Activated CD4-positive, alpha-beta T cell treated with anti-CD3 and anti-CD28 coated beads, Interleukin-10, Interleukin-2, amounts not matched to agents 100 ng/mL and 50 ng/mL, durations not matched to agents 16 hours and 8 hours (primary cell): ENCODE results near the gene DUSP15.
A peak's percentile ranks its signal among the peaks of the same experiment; 100 is the strongest.
"Not testable (repeated sequence)": the region's sequence is repeated elsewhere in the genome, so short reads cannot be mapped to it uniquely, and the experiment has no call there.

ENCODE experiments used
- DNase-seq: peaks from one replicate; pipeline ENCODE4 v3.0.0-alpha.2; 2020

Gene DUSP15

GRCh38 chr20:31837896-31838397 is 32.4 kb downstream of the DUSP15 start:
- DNase-seq, result no peak

GRCh38 chr20:31836853-31837608 is 33.3 kb downstream of the DUSP15 start:
- no peak for DNase-seq

GRCh38 chr20:31835977-31836852 is 34.1 kb downstream of the DUSP15 start:
- peak; percentile 59 for DNase-seq

GRCh38 chr20:31835554-31835953 is 34.8 kb downstream of the DUSP15 start:
- DNase-seq, result no peak

GRCh38 chr20:31833931-31834521 is 36.3 kb downstream of the DUSP15 start:
- DNase-seq, result no peak

- peak; percentile 60 for DNase-seq
Observed at GRCh38 chr20:31833130-31833930, 37.0 kb downstream of the DUSP15 start.

- DNase-seq, result no peak
Observed at GRCh38 chr20:31831771-31832306, 38.5 kb downstream of the DUSP15 start.

GRCh38 chr20:31831211-31831610 is 39.1 kb downstream of the DUSP15 start:
- no peak for DNase-seq

- no peak for DNase-seq
Observed at GRCh38 chr20:31830406-31830981, 39.8 kb downstream of the DUSP15 start.

GRCh38 chr20:31829731-31830130 is 40.6 kb downstream of the DUSP15 start:
- no peak for DNase-seq

GRCh38 chr20:31828016-31828415 is 42.3 kb downstream of the DUSP15 start:
- not testable (repeated sequence) for DNase-seq

- DNase-seq, result no peak
Observed at GRCh38 chr20:31827059-31827458, 43.3 kb downstream of the DUSP15 start.

GRCh38 chr20:31826074-31826473 is 44.3 kb downstream of the DUSP15 start:
- DNase-seq, result no peak

- no peak for DNase-seq
Observed at GRCh38 chr20:31824554-31825313, 45.6 kb downstream of the DUSP15 start.

- DNase-seq, result no peak
Observed at GRCh38 chr20:31824125-31824485, 46.2 kb downstream of the DUSP15 start.

GRCh38 chr20:31823360-31824124 is 46.8 kb downstream of the DUSP15 start:
- DNase-seq, result no peak

- peak; percentile 72 for DNase-seq
Observed at GRCh38 chr20:31822421-31823330, 47.7 kb downstream of the DUSP15 start.

GRCh38 chr20:31821427-31821826 is 48.9 kb downstream of the DUSP15 start:
- DNase-seq, result no peak

GRCh38 chr20:31820228-31820627 is 50.1 kb downstream of the DUSP15 start:
- DNase-seq, result no peak
